K562 (cell line): Measurements from ENCODE around the gene TRNP1. TPM values are rescaled to one million over a fixed set of nuclear protein-coding genes. Genes with fewer than 3 reads are reported as not detected.

ENCODE experiments used
- ATAC-seq: fragments of 200-7000 bp; cut with Tn5 transposase; 3 replicates; pipeline ENCODE4 v1.9.1; 2020; ENCODE audit warnings: moderate library complexity
- BruUV-seq: library from RNA; stranded (reverse); fragments of 400-500 nt; replicated peaks from 2 replicates; lab custom pipeline; 2021; lab: Mats Ljungman, UMichigan
- CTCF ChIA-PET: fragments of 300-600 bp; formaldehyde crosslinking; extraction: SDS; loops from one replicate; lab custom pipeline; 2021; ENCODE audit warnings: low intra/inter-chr PET ratio; lab: Yijun Ruan, JAX
- POLR2A ChIA-PET: fragments of 300-600, 350-650 bp; sonication (Branson Sonifier 250); formaldehyde crosslinking; extraction: SDS; loops from one replicate; lab custom pipeline; 2021; ENCODE audit warnings: antibody characterized with exemption, inconsistent platforms; lab: Yijun Ruan, JAX
- DNase-seq, 4 experiments: peaks; one replicate each; pipeline versions ENCODE4 v3.0.0 to v3.0.0-alpha.2; 2011 to 2018; ENCODE audit warnings: low spot score in 3 of 4, mixed read lengths in 3 of 4; ENCODE audit errors: extremely low read depth in 1 of 4
- FAIRE-seq: peaks from 2 replicates; lab custom pipeline; 2011; peaks lifted over from hg19 to GRCh38; lab: Jason Lieb, UNC
- H2AFZ ChIP-seq: 2 replicates; pipeline ENCODE4 v1.6.0; 2011; ENCODE audit warnings: low read depth, low read length, control low read depth, inconsistent platforms
- H3K27ac ChIP-seq: fragments of 200-600 bp; 3 replicates; pipeline ENCODE4 v1.8.0; 2011; ENCODE audit warnings: low read depth, mild to moderate bottlenecking, control low read depth, inconsistent platforms, low read length, moderate library complexity, mixed read lengths; ENCODE audit errors: extremely low read depth
- H3K27me3 ChIP-seq, 2 experiments: fragments of 300-600 bp in 1 of 2; 2 replicates in 1 of 2; 3 replicates in 1 of 2; pipeline versions ENCODE4 v1.6.0 to v1.8.0; 2011; ENCODE audit warnings: inconsistent platforms in 2 of 2, low read length in 2 of 2, mild to moderate bottlenecking in 1 of 2, mixed read lengths in 1 of 2, moderate library complexity in 1 of 2; ENCODE audit not compliant: control insufficient read depth in 2 of 2, insufficient read depth in 2 of 2
- H3K36me3 ChIP-seq: fragments of 300-600 bp; 3 replicates; pipeline ENCODE4 v1.8.0; 2011; ENCODE audit warnings: mild to moderate bottlenecking, low read length, inconsistent platforms; ENCODE audit not compliant: control insufficient read depth, insufficient read depth
- H3K4me1 ChIP-seq, 2 experiments: fragments of 200-600 bp in 1 of 2; replicated peaks in 1 of 2; 2 replicates in 1 of 2; 3 replicates in 1 of 2; pipeline versions ENCODE4 v1.5.1 to v1.8.0; 2011; ENCODE audit warnings: inconsistent platforms in 2 of 2, low read length in 2 of 2, mild to moderate bottlenecking in 1 of 2, mixed read lengths in 1 of 2, moderate library complexity in 1 of 2; ENCODE audit not compliant: control insufficient read depth in 2 of 2, insufficient read depth in 2 of 2
- H3K4me2 ChIP-seq: 2 replicates; pipeline ENCODE4 v1.6.1; 2011; ENCODE audit warnings: low read length, control low read depth, inconsistent platforms, mixed read lengths; ENCODE audit not compliant: insufficient read depth
- H3K4me3 ChIP-seq: fragments of 200-600 bp; sonication (generic), shearing (Covaris generic); 2 replicates; pipeline ENCODE4 v1.5.1; 2016; ENCODE audit warnings: control low read depth, inconsistent platforms
- H3K79me2 ChIP-seq: fragments of 200-600 bp; 3 replicates; pipeline ENCODE4 v1.8.0; 2011; ENCODE audit warnings: low read length, inconsistent platforms; ENCODE audit not compliant: control insufficient read depth, insufficient read depth
- H3K9ac ChIP-seq, 2 experiments: 2 replicates each; pipeline versions ENCODE4 v1.6.0 to v1.6.1; 2011; ENCODE audit warnings: low read depth in 2 of 2, low read length in 2 of 2, control low read depth in 1 of 2, inconsistent platforms in 1 of 2, mild to moderate bottlenecking in 1 of 2, mixed read lengths in 1 of 2; ENCODE audit not compliant: insufficient read depth in 1 of 2
- H3K9me1 ChIP-seq: one replicate; pipeline ENCODE4 v1.6.0; 2011; ENCODE audit warnings: inconsistent platforms, mild to moderate bottlenecking, low read length, moderate library complexity; ENCODE audit not compliant: control insufficient read depth, insufficient read depth
- H3K9me3 ChIP-seq: replicated peaks from 2 replicates; pipeline ENCODE4 v1.5.1; 2011; ENCODE audit warnings: low read depth, low read length, inconsistent platforms; ENCODE audit not compliant: control insufficient read depth, insufficient read depth
- H4K20me1 ChIP-seq: replicated peaks from 2 replicates; pipeline ENCODE4 v1.6.1; 2011; ENCODE audit warnings: low read length, inconsistent platforms, mixed read lengths; ENCODE audit not compliant: control insufficient read depth, insufficient read depth
- DACH1 ChIP-seq: fragments of 450-650 bp; IDR thresholded peaks from 2 replicates; pipeline ENCODE4 v1.6.1; 2018; ENCODE audit not compliant: partially characterized antibody
- WGBS: fragments of 100-300 bp; shearing (Covaris generic); methylation state at CpG from one replicate; pipeline ENCODE4 v1.1.6; 2016; ENCODE audit warnings: low coverage, mixed read lengths; ENCODE audit not compliant: insufficient coverage; ENCODE audit errors: missing lambda C conversion rate; 5-methylcytosine and 5-hydroxymethylcytosine counted together
- in situ Hi-C: fragments of 300-500 bp; cut with MboI; formaldehyde crosslinking; loops from 4 replicates; pipeline ENCODE4 v1.15.0; 2018; ENCODE audit warnings: inconsistent platforms, mixed read lengths
- intact Hi-C: fragments of 100-400 bp; cut with micrococcal nuclease; formaldehyde crosslinking; loops from 2 replicates; pipeline ENCODE4 v1.14.2; 2022
- polyA plus RNA-seq, 8 experiments: library from polyadenylated mRNA; depleted of rRNA in 4 of 8; stranded (reverse) in 5 of 8; unstranded in 3 of 8; fragments of >200 nt; fragmentation: Nextera tagmentation in 2 of 8; fragmentation: Illumina TruSeq in 1 of 8; extraction: Ambion mirVana in 2 of 8; extraction: Trizol in 1 of 8; gene quantifications; 2 replicates each; pipeline versions ENCODE4 v1.2.1 to v1.2.3, GENCODE V29; 2011 to 2014; ENCODE audit warnings: inconsistent platforms in 1 of 8, missing spikeins in 1 of 8
- total RNA-seq, 7 experiments: library from RNA; depleted of rRNA in 6 of 7; stranded (reverse); fragments of >200 nt in 6 of 7; fragmentation: Illumina TruSeq in 2 of 7; extraction: Trizol in 2 of 7; gene quantifications; 2 replicates each; pipeline versions ENCODE4 v1.2.1 to v1.2.3, GENCODE V29; 2011 to 2021; ENCODE audit warnings: low replicate concordance in 1 of 7
- TF ChIP-seq, protein P1 (sequence below): fragments of 450-650 bp; IDR thresholded peaks from 2 replicates; pipeline ENCODE4 v1.6.1; 2016
- TF ChIP-seq, protein P2 (sequence below), 3 experiments: IDR thresholded peaks in 2 of 3; conservative IDR thresholded peaks in 1 of 3; 2 replicates each; pipeline ENCODE4 v1.5.1; 2011 to 2012; ENCODE audit warnings: low read length in 3 of 3, mild to moderate bottlenecking in 3 of 3, control low read depth in 2 of 3, improper control_type of control experiment in 1 of 3, inconsistent platforms in 1 of 3, low read depth in 1 of 3, mixed read lengths in 1 of 3, moderate library complexity in 1 of 3; ENCODE audit not compliant: insufficient read depth in 2 of 3

TRNP1 gene
- total and polyA plus RNA-seq, 9 of the 15 experiments (the other 6 are each of a cell fraction or from before 2014, with no cell fraction given), result 0.03 to 1.3 (median 0.95) TPM

DNA sequence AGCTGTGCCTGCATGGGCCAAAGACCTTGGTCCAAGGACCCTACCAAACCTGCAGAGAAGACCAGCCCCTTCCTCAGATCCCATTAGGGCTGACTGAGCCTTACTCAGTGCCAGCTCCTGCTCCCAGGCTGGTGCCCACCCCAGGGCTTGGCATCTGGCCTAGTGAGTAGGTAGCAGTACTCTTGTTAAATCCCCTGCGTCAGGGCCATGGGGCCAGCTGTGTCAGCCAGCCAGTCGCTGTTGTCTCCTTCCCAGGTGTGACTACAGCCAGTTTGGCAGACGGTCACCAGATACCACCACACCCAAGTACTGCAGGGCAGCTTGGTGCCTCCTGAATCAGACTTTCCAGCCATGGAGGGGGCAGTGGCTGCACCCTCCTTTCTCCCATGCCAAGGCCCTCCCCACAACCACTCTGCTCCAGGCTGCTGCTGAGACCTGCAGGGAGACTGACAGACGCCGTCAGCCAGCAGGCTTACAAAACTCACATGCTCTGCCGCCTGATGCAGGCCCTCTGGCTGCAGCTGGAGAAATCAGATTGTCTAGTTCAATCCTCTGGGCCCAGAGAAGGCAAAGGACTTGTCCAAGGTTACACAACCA is 16.2 kb downstream of the TRNP1 start:
- POLR2A ChIA-PET, result interaction anchor here (0.6 to 1.3 kb wide), 4 partner anchors 10 to 122 kb away, joined by 3 read pairs; no protein-coding TSS in a partner anchor
- H4K20me1 ChIP-seq, result peaks cover 7% of the 10 kb centered on the region; the same call in 1 of the 2 replicates
- intact Hi-C loops (no loop called here), in situ Hi-C loops (no loop called here)
- no peak overlapping the region for H3K4me3 ChIP-seq
- no peak overlapping the region for H3K27ac ChIP-seq
- peaks cover 32 to 60% of the 10 kb centered on the region in 2 experiments for H3K4me1 ChIP-seq
- no peaks in the 10 kb centered on the region for H3K27me3 ChIP-seq
- H2AFZ ChIP-seq, result no peak overlapping the region
- DNase-seq (peak in 1 of 4 experiments; percentile 44), ATAC-seq (no peak), FAIRE-seq (no peak)
- WGBS, result 65% methylated on average over 6 of the region's 6 CpGs
- peak overlapping the region in 1 of 2 experiments; percentile 41; a peak in 2 of 4 replicates for H3K9ac ChIP-seq
- CTCF ChIA-PET, result no interaction called here
- H3K36me3 ChIP-seq, result no peaks in the 10 kb centered on the region
- no TSS peak for BruUV-seq
- no peak overlapping the region for H3K4me2 ChIP-seq
- TF ChIP-seq, protein P1, sequence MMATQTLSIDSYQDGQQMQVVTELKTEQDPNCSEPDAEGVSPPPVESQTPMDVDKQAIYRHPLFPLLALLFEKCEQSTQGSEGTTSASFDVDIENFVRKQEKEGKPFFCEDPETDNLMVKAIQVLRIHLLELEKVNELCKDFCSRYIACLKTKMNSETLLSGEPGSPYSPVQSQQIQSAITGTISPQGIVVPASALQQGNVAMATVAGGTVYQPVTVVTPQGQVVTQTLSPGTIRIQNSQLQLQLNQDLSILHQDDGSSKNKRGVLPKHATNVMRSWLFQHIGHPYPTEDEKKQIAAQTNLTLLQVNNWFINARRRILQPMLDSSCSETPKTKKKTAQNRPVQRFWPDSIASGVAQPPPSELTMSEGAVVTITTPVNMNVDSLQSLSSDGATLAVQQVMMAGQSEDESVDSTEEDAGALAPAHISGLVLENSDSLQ, result peak; percentile 54
- TF ChIP-seq, protein P2, sequence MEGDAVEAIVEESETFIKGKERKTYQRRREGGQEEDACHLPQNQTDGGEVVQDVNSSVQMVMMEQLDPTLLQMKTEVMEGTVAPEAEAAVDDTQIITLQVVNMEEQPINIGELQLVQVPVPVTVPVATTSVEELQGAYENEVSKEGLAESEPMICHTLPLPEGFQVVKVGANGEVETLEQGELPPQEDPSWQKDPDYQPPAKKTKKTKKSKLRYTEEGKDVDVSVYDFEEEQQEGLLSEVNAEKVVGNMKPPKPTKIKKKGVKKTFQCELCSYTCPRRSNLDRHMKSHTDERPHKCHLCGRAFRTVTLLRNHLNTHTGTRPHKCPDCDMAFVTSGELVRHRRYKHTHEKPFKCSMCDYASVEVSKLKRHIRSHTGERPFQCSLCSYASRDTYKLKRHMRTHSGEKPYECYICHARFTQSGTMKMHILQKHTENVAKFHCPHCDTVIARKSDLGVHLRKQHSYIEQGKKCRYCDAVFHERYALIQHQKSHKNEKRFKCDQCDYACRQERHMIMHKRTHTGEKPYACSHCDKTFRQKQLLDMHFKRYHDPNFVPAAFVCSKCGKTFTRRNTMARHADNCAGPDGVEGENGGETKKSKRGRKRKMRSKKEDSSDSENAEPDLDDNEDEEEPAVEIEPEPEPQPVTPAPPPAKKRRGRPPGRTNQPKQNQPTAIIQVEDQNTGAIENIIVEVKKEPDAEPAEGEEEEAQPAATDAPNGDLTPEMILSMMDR (IDR thresholded peaks at IDR 0.05 in 2 of 3, conservative IDR thresholded peaks at IDR 0.05 in 1 of 3; ENCODE audit: insufficient read depth in 2 of 3, low read depth in 1 of 3, low read length in 3 of 3), result 0 out of 6 replicates have a peak, but pooled peaks of 1 of the 3 experiments have one; percentile 1
- TF ChIP-seq DACH1, result no peak
- no peaks in the 10 kb centered on the region for H3K9me3 ChIP-seq
- peaks cover 5% of the 10 kb centered on the region for H3K9me1 ChIP-seq
- H3K79me2 ChIP-seq, result no peaks in the 10 kb centered on the region
